Activated CD8-positive, alpha-beta T cell treated with anti-CD3 and anti-CD28 coated beads for 36 hours (primary cell): ENCODE results near the gene SMIM11. TPM values are rescaled to one million over a fixed set of nuclear protein-coding genes. Genes with fewer than 3 reads are reported as not detected.
"Not testable (repeated sequence)": the region's sequence is repeated elsewhere in the genome, so short reads cannot be mapped to it uniquely, and the experiment has no call there.

Experiments
- ATAC-seq: fragments of 200-7000 bp; cut with Tn5 transposase; one replicate; pipeline ENCODE4 v1.10.0; 2021; ENCODE audit warnings: mild to moderate bottlenecking, moderate library complexity
- CTCF ChIA-PET: fragments of 350-600 bp; sonication (Branson Sonifier 250); formaldehyde crosslinking; loops from one replicate; lab custom pipeline; 2021; ENCODE audit warnings: antibody characterized with exemption; lab: Charles Lee
- POLR2A ChIA-PET: fragments of 350-600 bp; sonication (Branson Sonifier 250); formaldehyde crosslinking; loops from one replicate; lab custom pipeline; 2021; ENCODE audit warnings: antibody characterized with exemption; lab: Charles Lee
- DNase-seq: peaks from one replicate; pipeline ENCODE4 v3.0.0-alpha.2; 2020
- H3K27ac Mint-ChIP-seq: one replicate; pipeline ENCODE4 v1.8.0; 2021; ENCODE audit warnings: mild to moderate bottlenecking, mixed read lengths
- H3K27me3 Mint-ChIP-seq: one replicate; pipeline ENCODE4 v1.8.0; 2021; ENCODE audit warnings: mixed read lengths
- H3K36me3 Mint-ChIP-seq: one replicate; pipeline ENCODE4 v1.8.0; 2021; ENCODE audit warnings: low read depth, mixed read lengths
- H3K4me1 Mint-ChIP-seq: one replicate; pipeline ENCODE4 v1.8.0; 2021; ENCODE audit warnings: low read depth, mixed read lengths
- H3K4me3 Mint-ChIP-seq: one replicate; pipeline ENCODE4 v1.8.0; 2021; ENCODE audit warnings: mild to moderate bottlenecking, moderate library complexity, mixed read lengths
- H3K9me3 Mint-ChIP-seq: one replicate; pipeline ENCODE4 v1.8.0; 2021; ENCODE audit warnings: mixed read lengths
- intact Hi-C: fragments of 100-400 bp; cut with micrococcal nuclease; formaldehyde crosslinking; loops from one replicate; pipeline ENCODE4 v1.10.0; 2022
- total RNA-seq, 2 experiments: library from RNA; stranded (reverse); gene quantifications; one replicate each; pipeline ENCODE4 v1.2.3, GENCODE V29; 2021
- TF ChIP-seq, protein P1 (sequence below): fragments of 200-600 bp; IDR thresholded peaks from one replicate; pipeline ENCODE4 v1.8.0; 2022; ENCODE audit warnings: antibody characterized with exemption, mild to moderate bottlenecking

SMIM11 gene
- total RNA-seq, 2 experiments from 2014 or later, result 5.2 to 7.5 TPM

DNA sequence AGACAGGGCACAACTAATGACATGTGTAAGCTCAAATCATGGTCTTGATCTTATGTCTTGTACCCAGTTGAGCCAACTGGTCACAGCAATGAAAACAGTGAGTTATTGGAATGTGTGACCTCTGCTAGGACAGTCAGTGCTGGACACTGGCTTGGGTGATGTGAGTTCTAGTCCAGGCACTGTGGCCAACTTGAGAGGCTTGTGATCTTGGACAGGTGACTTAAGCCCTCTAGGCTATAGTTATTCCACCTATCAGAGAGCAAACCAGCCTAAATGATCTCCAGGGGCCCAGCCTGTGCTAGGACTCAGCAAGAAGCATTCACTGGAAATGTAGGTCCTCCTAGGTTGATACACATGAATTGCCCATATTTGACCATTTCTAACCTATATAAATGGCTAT lies 10.4 kb upstream of the SMIM11 start:
- H3K27me3 Mint-ChIP-seq, result peaks cover 6% of the 10 kb centered on the region
- ChIA-PET CTCF (interaction anchor here (0.8 to 1.4 kb wide), 5 partner anchors 10 to 270 kb away, joined by 3 to 4 read pairs (median 3); no protein-coding TSS in a partner anchor), POLR2A (no interaction called here)
- ATAC-seq (no peak), DNase-seq (no peak)
- no peak overlapping the region for H3K4me3 Mint-ChIP-seq
- no peaks in the 10 kb centered on the region for H3K36me3 Mint-ChIP-seq
- H3K4me1 Mint-ChIP-seq, result peaks cover 4% of the 10 kb centered on the region
- intact Hi-C loops, result no loop called here
- TF ChIP-seq, protein P1, sequence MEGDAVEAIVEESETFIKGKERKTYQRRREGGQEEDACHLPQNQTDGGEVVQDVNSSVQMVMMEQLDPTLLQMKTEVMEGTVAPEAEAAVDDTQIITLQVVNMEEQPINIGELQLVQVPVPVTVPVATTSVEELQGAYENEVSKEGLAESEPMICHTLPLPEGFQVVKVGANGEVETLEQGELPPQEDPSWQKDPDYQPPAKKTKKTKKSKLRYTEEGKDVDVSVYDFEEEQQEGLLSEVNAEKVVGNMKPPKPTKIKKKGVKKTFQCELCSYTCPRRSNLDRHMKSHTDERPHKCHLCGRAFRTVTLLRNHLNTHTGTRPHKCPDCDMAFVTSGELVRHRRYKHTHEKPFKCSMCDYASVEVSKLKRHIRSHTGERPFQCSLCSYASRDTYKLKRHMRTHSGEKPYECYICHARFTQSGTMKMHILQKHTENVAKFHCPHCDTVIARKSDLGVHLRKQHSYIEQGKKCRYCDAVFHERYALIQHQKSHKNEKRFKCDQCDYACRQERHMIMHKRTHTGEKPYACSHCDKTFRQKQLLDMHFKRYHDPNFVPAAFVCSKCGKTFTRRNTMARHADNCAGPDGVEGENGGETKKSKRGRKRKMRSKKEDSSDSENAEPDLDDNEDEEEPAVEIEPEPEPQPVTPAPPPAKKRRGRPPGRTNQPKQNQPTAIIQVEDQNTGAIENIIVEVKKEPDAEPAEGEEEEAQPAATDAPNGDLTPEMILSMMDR, result no peak
- no peak overlapping the region for H3K27ac Mint-ChIP-seq
- H3K9me3 Mint-ChIP-seq, result no peaks in the 10 kb centered on the region

DNA sequence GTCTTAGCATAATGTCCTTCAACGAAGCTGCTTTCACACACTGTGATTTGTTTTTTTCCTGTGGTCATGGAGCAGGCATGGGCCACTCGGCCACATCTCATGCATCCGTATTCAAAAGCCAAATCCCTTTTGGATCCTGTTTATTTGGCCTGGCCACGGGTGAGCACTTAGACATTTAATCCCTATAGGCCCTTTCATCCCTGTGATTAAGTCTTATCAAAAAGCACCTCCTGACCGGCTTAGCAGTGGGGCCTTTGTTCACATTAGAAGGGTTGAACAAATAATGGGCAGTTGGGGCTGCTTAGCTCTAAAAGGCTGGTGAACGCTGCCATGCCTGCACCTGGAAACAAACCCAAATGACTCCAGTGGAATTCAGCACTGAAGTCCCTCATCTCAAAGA lies 9.5 kb upstream of the SMIM11 start:
- ChIA-PET POLR2A (no interaction called here), CTCF (interaction anchor here (1.0 to 4.0 kb wide), 5 partner anchors 15 to 265 kb away, joined by 4 to 23 read pairs (median 4); no protein-coding TSS in a partner anchor)
- Mint-ChIP-seq H3K4me1 (peaks cover 4% of the 10 kb centered on the region), H3K36me3 (no peaks in the 10 kb centered on the region), H3K4me3 (no peak overlapping the region), H3K27me3 (peaks cover 5% of the 10 kb centered on the region), H3K27ac (no peak overlapping the region), H3K9me3 (no peaks in the 10 kb centered on the region)
- DNase-seq (no peak), ATAC-seq (no peak)
- intact Hi-C loops, result no loop called here
- TF ChIP-seq, protein P1, result no peak

DNA sequence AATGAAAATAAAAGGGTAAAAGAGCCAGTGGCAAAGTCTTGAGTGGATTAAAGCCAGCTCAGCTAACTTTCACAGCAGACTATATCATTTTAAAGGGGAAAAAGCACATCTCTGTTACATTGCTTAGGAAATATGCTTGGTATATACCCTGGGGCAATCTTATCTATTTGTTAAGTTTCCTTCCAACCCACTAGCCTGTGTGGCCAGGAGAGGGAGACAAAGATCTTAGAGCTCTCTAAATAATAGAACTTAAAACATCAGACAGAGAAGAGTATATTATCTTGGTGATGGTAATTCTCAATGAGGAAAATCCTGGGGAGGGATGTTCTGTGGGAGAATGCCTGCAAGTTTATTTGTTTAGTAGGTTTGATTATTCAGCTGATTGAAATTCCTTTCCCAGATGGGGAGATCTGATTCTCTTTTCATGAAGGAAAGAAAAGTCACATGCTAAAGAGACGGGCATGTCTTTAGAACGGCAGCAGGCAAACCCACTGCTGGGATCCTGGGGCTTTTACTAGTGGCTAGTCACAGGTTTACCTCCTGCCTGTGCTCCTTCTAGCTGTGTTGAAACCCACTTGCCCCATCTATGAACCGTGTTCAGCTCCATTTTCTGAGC lies 7.9 kb upstream of the SMIM11 start:
- no peak overlapping the region for H3K4me3 Mint-ChIP-seq
- ChIA-PET POLR2A (interaction anchor here (0.7 kb wide), 2 partner anchors 243 to 712 kb away, joined by 3 read pairs; no protein-coding TSS in a partner anchor), CTCF (interaction anchor here (0.6 to 4.0 kb wide), 13 partner anchors 8 to 443 kb away, joined by 3 to 23 read pairs (median 5); no protein-coding TSS in a partner anchor)
- TF ChIP-seq, protein P1, result peak; percentile 66
- peaks cover 5% of the 10 kb centered on the region for H3K27me3 Mint-ChIP-seq
- H3K4me1 Mint-ChIP-seq, result peaks cover 2% of the 10 kb centered on the region
- intact Hi-C loops, result no loop called here
- H3K36me3 Mint-ChIP-seq, result no peaks in the 10 kb centered on the region
- ATAC-seq (peak; percentile 60), DNase-seq (peak; percentile 71)
- H3K9me3 Mint-ChIP-seq, result no peaks in the 10 kb centered on the region
- no peak overlapping the region for H3K27ac Mint-ChIP-seq

DNA sequence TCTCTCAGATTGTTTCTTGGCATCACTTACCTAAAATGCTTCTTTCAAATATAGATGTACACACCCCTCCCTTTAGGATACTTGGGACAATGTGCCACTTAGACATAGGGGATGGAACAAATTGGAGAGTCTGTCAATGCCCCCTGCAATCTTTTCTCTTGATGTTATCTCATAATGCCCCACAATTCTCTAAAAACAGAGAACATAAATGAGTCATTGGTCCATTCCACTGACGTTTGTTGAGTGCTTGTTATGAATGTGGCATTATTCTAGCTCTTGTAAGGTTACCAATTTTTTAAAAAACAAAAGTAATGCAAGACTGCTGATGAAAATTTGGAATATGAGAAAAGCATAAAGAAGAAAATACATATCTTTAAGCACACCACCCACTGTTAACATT lies 5.6 kb upstream of the SMIM11 start:
- Mint-ChIP-seq H3K36me3 (no peaks in the 10 kb centered on the region), H3K9me3 (no peaks in the 10 kb centered on the region), H3K27ac (no peak overlapping the region), H3K27me3 (peaks cover 5% of the 10 kb centered on the region), H3K4me1 (peaks cover 2% of the 10 kb centered on the region), H3K4me3 (no peak overlapping the region)
- intact Hi-C loops, result no loop called here
- DNase-seq, result no peak
- ChIA-PET CTCF (no interaction called here), POLR2A (no interaction called here)
- no peak for ATAC-seq
- TF ChIP-seq, protein P1, result no peak

DNA sequence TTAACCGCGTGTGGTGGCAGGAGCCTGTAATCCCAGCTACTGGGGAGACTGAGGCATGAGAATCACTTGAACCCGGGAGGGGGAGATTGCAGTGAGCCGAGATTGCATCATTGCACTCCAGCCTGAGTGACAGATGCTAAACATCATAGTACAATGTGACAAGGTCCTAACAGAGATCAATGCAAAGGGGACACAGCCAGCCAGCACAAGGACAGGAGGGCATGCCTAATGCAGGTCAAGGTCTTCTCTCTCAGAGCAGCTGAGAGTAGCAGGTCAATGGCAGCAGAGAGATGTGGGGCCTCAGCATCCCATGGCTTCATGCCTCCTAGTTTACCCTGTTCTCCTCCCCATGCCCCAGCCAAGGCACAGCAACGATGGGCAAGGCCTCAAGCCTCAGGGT lies 3.0 kb upstream of the SMIM11 start:
- Mint-ChIP-seq H3K27me3 (peaks cover 5% of the 10 kb centered on the region), H3K4me1 (peaks cover 2% of the 10 kb centered on the region), H3K4me3 (no peak overlapping the region), H3K9me3 (no peaks in the 10 kb centered on the region), H3K27ac (no peak overlapping the region), H3K36me3 (no peaks in the 10 kb centered on the region)
- ATAC-seq (no peak), DNase-seq (no peak)
- CTCF ChIA-PET, result interaction anchor here (1.5 kb wide), 1 partner anchor 10 kb away, joined by 9 read pairs; no protein-coding TSS in a partner anchor
- POLR2A ChIA-PET, result interaction anchor here (1.2 kb wide), 1 partner anchor 9 kb away, joined by 5 read pairs; no protein-coding TSS in a partner anchor
- intact Hi-C loops, result no loop called here
- TF ChIP-seq, protein P1, result no peak

DNA sequence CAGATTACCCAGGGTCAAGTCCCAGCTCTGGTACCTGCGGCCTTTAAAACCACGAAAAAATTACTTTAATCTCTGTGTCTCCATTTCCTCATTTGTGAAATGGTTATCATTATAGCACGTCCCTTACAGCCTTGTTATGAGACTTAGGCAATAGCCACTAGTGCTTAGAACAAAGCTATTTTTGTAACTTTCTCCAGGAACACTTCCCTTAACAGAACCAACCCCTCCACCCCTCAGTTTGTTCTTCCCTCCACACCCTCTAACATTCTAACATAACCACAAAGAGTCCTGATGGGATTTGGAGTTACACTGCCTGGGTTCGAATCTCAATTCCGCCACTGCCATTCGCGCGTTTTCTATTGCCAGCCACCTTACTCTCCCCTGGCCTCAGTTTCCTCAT lies 845 bp upstream of the SMIM11 start:
- DNase-seq, CTCF ChIA-PET, H3K36me3 Mint-ChIP-seq, H3K4me3 Mint-ChIP-seq, H3K4me1 Mint-ChIP-seq, intact Hi-C loops, POLR2A ChIA-PET, H3K9me3 Mint-ChIP-seq, ATAC-seq, H3K27ac Mint-ChIP-seq, H3K27me3 Mint-ChIP-seq: not testable (repeated sequence)

DNA sequence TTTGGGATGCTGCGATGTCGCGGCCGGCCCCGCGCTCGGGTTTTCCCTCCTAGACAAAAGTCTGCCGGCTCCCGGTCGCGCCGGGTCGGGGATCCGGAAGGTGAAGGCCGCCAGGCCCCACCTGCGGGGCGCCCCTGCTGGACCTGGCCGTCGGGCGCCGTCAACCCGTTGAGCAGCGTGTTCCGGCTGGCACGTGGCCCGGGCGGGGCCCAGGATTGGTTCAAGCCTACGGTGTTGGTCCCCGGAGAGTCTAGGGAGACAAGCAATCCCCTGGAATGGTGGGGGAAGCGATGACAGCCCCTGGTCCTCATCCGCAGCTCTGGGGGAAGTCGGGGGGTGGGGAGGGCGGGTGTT lies 289 bp downstream of the SMIM11 start:
- POLR2A ChIA-PET, intact Hi-C loops, H3K4me3 Mint-ChIP-seq, DNase-seq, H3K9me3 Mint-ChIP-seq, CTCF ChIA-PET, H3K4me1 Mint-ChIP-seq, H3K27ac Mint-ChIP-seq, H3K27me3 Mint-ChIP-seq, H3K36me3 Mint-ChIP-seq: not testable (repeated sequence)
- ATAC-seq, result peak; percentile 79
